LNCaP clone FGC (cell line): Measurements from ENCODE around the gene SPATA6L.

ENCODE experiments used
- DNase-seq: peaks from one replicate; pipeline ENCODE4 v3.0.0-alpha.2; 2011; ENCODE audit warnings: low read depth
- H3K4me3 ChIP-seq: 2 replicates; pipeline ENCODE4 v1.5.1; 2011; ENCODE audit warnings: mild to moderate bottlenecking, low read depth, low read length, control low read depth
- TF ChIP-seq, protein P1 (sequence below): IDR thresholded peaks from 2 replicates; pipeline ENCODE4 v1.5.1; 2012; ENCODE audit warnings: mild to moderate bottlenecking; ENCODE audit not compliant: control insufficient read depth, insufficient read depth; ENCODE audit errors: extremely low read depth

Gene SPATA6L

DNA sequence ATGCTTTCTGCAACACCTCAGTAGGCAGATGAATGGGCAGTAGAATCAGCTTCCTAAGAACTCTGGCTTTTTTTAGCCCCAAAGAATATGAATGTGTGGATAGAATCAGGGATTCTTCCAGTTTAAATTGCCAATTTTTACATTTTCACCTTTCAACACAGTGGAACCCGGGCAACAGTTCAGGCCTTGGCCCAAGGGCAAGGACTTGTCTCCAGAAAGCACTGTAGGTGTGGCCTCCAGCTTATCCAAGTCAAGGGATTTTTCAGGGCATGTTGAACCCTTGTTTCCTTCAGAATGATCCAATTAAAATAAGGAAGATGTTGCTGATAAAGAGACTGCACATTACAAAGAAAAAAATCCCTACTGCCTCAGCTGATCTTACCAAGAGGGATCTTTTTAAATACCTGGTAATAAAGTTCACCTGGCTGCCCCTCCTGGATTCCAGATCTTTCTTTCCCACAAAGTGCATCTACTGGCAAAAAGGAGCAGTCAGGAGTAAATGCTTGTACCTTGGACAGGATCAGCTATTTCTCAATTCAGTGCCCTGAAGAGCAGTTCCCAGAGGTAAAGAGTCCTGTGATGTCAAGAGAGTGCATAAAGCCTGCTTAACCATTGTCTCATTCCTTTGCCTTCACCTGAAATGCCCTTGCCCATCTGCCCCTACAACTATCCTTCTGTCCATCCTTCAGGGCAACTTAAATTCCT, 84.3 kb downstream of the SPATA6L start:
- H3K4me3 ChIP-seq: no peak overlapping the region
- no peak for DNase-seq
- TF ChIP-seq, protein P1, sequence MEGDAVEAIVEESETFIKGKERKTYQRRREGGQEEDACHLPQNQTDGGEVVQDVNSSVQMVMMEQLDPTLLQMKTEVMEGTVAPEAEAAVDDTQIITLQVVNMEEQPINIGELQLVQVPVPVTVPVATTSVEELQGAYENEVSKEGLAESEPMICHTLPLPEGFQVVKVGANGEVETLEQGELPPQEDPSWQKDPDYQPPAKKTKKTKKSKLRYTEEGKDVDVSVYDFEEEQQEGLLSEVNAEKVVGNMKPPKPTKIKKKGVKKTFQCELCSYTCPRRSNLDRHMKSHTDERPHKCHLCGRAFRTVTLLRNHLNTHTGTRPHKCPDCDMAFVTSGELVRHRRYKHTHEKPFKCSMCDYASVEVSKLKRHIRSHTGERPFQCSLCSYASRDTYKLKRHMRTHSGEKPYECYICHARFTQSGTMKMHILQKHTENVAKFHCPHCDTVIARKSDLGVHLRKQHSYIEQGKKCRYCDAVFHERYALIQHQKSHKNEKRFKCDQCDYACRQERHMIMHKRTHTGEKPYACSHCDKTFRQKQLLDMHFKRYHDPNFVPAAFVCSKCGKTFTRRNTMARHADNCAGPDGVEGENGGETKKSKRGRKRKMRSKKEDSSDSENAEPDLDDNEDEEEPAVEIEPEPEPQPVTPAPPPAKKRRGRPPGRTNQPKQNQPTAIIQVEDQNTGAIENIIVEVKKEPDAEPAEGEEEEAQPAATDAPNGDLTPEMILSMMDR: no peak

DNA sequence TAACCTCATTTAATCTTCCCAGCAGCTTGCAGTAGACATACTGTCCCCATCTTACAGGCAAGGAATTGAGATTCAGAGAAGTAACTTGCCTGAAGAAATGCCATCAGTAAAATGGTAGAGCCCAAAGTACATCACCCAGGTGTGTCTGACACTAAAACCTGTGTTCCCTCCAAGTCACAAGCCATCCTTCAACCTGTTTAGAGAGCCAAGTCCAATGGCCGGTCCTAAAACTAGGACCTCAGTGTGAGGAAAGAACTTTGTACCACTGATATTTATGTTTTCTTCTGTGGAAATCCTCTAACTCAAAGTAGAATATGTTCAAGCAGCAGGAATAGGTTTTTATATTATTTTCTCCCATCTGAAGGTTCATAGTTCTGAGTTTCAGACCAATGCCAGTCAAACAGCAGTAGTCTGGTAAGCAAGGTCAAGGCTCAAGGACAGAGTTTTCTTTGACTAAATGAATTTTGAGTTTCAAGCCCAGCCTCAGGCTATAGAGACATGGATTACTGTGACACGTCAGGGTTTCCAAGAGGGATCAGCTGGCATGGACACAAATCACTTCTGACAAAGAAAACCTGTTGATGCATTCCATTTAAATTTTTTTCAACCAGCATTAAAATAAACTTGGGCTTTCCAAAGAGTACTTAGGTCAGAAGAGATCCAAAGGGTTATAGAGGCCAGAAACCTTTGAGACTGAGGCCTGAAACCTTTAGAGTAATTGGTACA, 85.1 kb downstream of the SPATA6L start:
- H3K4me3 ChIP-seq: no peak overlapping the region
- TF ChIP-seq, protein P1: no peak
- no peak for DNase-seq

DNA sequence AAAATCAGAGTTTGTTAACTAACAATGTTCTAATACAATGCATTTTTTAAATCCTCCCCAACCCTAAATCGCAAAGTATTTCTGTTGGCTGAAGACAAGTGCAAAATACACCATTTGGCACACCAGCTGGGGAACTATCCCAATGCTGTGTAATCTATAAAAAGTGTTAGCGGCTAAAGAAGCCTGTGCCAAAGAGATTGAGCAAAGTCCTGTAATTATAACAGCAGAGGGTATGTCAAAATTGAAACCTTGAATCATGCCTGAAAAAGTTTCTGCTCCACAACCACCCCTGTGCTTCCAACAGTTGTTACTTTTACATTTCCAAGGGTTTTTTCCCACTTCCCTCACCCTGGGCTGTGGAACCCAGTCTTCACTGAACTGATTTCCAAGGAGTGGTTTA, 87.3 kb downstream of the SPATA6L start:
- H3K4me3 ChIP-seq: no peak overlapping the region
- DNase-seq: no peak
- TF ChIP-seq, protein P1: no peak

DNA sequence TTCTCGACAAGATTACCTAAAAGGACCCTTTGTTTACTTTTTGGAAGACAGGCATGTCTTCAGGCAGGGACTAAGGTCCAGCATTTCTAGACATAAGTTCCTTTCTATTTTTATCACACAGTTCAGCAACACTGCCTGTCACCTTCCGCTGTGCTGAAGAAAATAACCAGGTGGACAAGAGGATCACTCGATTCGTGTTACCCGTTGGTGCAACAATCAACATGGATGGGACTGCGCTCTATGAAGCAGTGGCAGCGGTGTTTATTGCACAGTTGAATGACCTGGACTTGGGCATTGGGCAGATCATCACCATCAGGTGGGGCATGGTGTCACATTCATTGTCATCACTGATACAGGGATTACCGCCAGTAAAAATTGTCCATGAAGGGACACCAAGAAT, 89.8 kb downstream of the SPATA6L start:
- TF ChIP-seq, protein P1: no peak

DNA sequence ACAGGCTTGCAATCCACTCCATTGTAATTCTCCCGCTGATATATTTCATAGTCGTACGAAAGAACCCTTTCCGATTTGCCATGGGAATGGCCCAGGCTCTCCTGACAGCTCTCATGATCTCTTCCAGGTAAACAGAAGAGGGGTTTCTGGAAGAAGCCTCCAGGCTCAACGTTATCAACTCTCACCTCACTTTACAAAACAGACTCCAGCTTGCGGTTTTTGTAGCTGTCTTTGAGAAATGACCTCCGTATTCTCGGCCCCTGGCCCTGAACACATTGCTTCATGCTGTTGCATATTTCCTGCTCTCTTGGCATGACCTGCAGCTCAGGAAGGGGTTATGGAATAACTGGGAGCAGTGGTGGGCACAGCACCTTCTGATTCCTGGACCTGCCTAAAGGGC, 90.3 kb downstream of the SPATA6L start:
- TF ChIP-seq, protein P1: no peak

More for the DNA sequence above, 89.8 kb downstream of the SPATA6L start:
- no peak for DNase-seq
- H3K4me3 ChIP-seq: no peak overlapping the region

DNA sequence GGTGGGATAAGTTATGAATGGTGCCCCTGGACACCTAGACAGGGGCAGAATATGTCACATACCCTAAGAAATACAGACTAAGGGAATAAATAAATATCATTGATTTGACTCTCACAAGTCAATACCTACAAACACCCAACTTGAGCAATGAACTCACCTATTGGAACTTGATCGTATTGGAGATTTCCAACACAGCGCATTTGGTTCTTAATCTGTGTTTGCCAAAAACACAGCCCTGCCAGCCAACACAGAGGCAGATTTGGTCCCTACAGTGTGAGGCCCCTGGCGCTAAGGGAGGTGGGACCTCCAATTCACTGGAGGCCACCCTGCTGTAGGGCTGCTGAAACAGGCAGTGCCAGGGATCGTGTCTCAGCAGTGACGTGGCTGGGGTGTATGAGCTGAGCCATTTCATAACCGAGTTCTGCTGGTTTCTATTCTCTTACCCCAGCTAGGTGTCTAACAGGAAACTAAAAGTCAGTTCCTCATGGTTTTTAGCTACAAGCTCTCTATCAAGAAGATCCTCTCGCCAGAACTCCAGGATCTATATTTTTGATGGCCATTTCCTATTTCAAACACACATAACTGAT, 91.5 kb downstream of the SPATA6L start:
- DNase-seq: no peak
- TF ChIP-seq, protein P1: no peak
- H3K4me3 ChIP-seq: no peak overlapping the region

More for the DNA sequence above, 90.3 kb downstream of the SPATA6L start:
- DNase-seq: no peak
- H3K4me3 ChIP-seq: no peak overlapping the region
